Naive thymus-derived CD4-positive, alpha-beta T cell (primary cell): ENCODE results near the gene MYO9A. TPM values are rescaled to one million over a fixed set of nuclear protein-coding genes. Genes with fewer than 3 reads are reported as not detected.

Experiments used
- ATAC-seq: fragments of 150-1000 bp; cut with Tn5 transposase; 2 replicates; pipeline ENCODE4 v1.10.0; 2021; ENCODE audit warnings: mild to moderate bottlenecking, moderate library complexity
- CTCF ChIA-PET: fragments of 350-600 bp; sonication (Branson Sonifier 250); formaldehyde crosslinking; loops from one replicate; lab custom pipeline; 2021; ENCODE audit warnings: antibody characterized with exemption; lab: Charles Lee
- POLR2A ChIA-PET: fragments of 350-600 bp; sonication (Branson Sonifier 250); formaldehyde crosslinking; loops from one replicate; lab custom pipeline; 2021; ENCODE audit warnings: antibody characterized with exemption, inconsistent platforms; lab: Charles Lee
- DNase-seq, 9 donors: peaks; one replicate each; pipeline versions ENCODE4 v3.0.0 to v3.0.0-alpha.2; 2020 to 2022; ENCODE audit warnings: mixed read lengths in 1 of 9
- H3K27ac ChIP-seq: one replicate; pipeline ENCODE4 v1.7.0; 2013; ENCODE audit warnings: mild to moderate bottlenecking, low read depth, low read length, moderate library complexity
- H3K27me3 ChIP-seq, 2 donors: one replicate each; pipeline ENCODE4 v1.7.0; 2013; ENCODE audit warnings: low read length in 2 of 2, mild to moderate bottlenecking in 2 of 2, moderate library complexity in 2 of 2; ENCODE audit not compliant: control insufficient read depth in 2 of 2, insufficient read depth in 2 of 2
- H3K36me3 ChIP-seq, 3 experiments: 1 replicate in 2 of 3; 2 replicates in 1 of 3; pipeline ENCODE4 v1.7.0; 2013; ENCODE audit warnings: low read length in 3 of 3, mild to moderate bottlenecking in 3 of 3, moderate library complexity in 1 of 3; ENCODE audit not compliant: insufficient read depth in 3 of 3, control insufficient read depth in 2 of 3
- H3K4me1 ChIP-seq, 2 donors: one replicate each; pipeline ENCODE4 v1.7.0; 2013; ENCODE audit warnings: low read length in 2 of 2, mild to moderate bottlenecking in 2 of 2, moderate library complexity in 1 of 2; ENCODE audit not compliant: control insufficient read depth in 2 of 2, insufficient read depth in 2 of 2
- H3K4me3 ChIP-seq: 2 replicates; pipeline ENCODE4 v1.7.0; 2013; ENCODE audit warnings: mild to moderate bottlenecking, low read length
- H3K9me3 ChIP-seq, 3 experiments: 1 replicate in 2 of 3; 2 replicates in 1 of 3; pipeline ENCODE4 v1.7.0; 2013; ENCODE audit warnings: low read length in 3 of 3; ENCODE audit not compliant: control insufficient read depth in 2 of 3
- H3K27ac Mint-ChIP-seq, 9 donors: one replicate each; pipeline ENCODE4 v1.8.0; 2020 to 2022; ENCODE audit warnings: mixed read lengths in 9 of 9, mild to moderate bottlenecking in 8 of 9, moderate library complexity in 5 of 9, inconsistent platforms in 2 of 9
- H3K27me3 Mint-ChIP-seq, 5 donors: one replicate each; pipeline ENCODE4 v1.8.0; 2021 to 2022; ENCODE audit warnings: mixed read lengths in 5 of 5, mild to moderate bottlenecking in 1 of 5
- H3K36me3 Mint-ChIP-seq, 5 donors: one replicate each; pipeline ENCODE4 v1.8.0; 2020 to 2022; ENCODE audit warnings: mixed read lengths in 5 of 5, mild to moderate bottlenecking in 3 of 5, inconsistent platforms in 1 of 5
- H3K4me1 Mint-ChIP-seq, 7 donors: one replicate each; pipeline ENCODE4 v1.8.0; 2020 to 2022; ENCODE audit warnings: mixed read lengths in 7 of 7, mild to moderate bottlenecking in 3 of 7, inconsistent platforms in 1 of 7
- H3K4me3 Mint-ChIP-seq, 10 donors: one replicate each; pipeline ENCODE4 v1.8.0; 2020 to 2022; ENCODE audit warnings: mild to moderate bottlenecking in 10 of 10, mixed read lengths in 10 of 10, moderate library complexity in 6 of 10, inconsistent platforms in 2 of 10
- H3K9me3 Mint-ChIP-seq, 11 donors: one replicate each; pipeline ENCODE4 v1.8.0; 2020 to 2022; ENCODE audit warnings: mixed read lengths in 11 of 11, mild to moderate bottlenecking in 4 of 11, inconsistent platforms in 1 of 11, moderate library complexity in 1 of 11
- intact Hi-C, 2 donors: fragments of 100-400 bp; cut with micrococcal nuclease; formaldehyde crosslinking; loops; one replicate each; pipeline ENCODE4 v1.15.1; 2023
- polyA plus RNA-seq, 2 donors: library from polyadenylated mRNA; unstranded; fragments of 300-500 nt; fragmentation: Illumina TruSeq; gene quantifications; one replicate each; pipeline ENCODE4 v1.2.3, GENCODE V29; 2021
- total RNA-seq, 6 experiments: library from RNA in 5 of 6; stranded (reverse) in 5 of 6; gene quantifications; 1 replicate in 5 of 6; 2 replicates in 1 of 6; pipeline ENCODE4 v1.2.3 and lab custom pipeline; 2021 to 2026

Gene MYO9A
- total and polyA plus RNA-seq, 7 experiments from 2014 or later: 8.4 to 53.3 (median 29.0) TPM

- Histone ChIP-seq H3K9me3 (no peaks in the 10 kb centered on the region), H3K4me3 (no peak overlapping the region), H3K36me3 (no peaks in the 10 kb centered on the region), H3K27ac (no peak overlapping the region), H3K4me1 (no peaks in the 10 kb centered on the region), H3K27me3 (no peaks in the 10 kb centered on the region)
- Mint-ChIP-seq H3K9me3 (peaks cover 0 to 6% (median 1%) of the 10 kb centered on the region in 11 donors), H3K27ac (no peak overlapping the region), H3K4me1 (no peaks in the 10 kb centered on the region), H3K4me3 (no peak overlapping the region), H3K27me3 (no peaks in the 10 kb centered on the region), H3K36me3 (peaks cover 3 to 18% (median 8%) of the 10 kb centered on the region in 5 donors)
- POLR2A ChIA-PET: no interaction called here
- CTCF ChIA-PET: no interaction called here
- intact Hi-C loops: no loop called here
- ATAC-seq: no peak
- no peak for DNase-seq
Measured at GRCh38 chr15:71925145-71925544, 192.8 kb downstream of the MYO9A start.

GRCh38 chr15:71921191-71921590 is 196.8 kb downstream of the MYO9A start:
- Histone ChIP-seq H3K27ac (no peak overlapping the region), H3K27me3 (no peaks in the 10 kb centered on the region), H3K9me3 (no peaks in the 10 kb centered on the region), H3K4me3 (no peak overlapping the region), H3K4me1 (no peaks in the 10 kb centered on the region), H3K36me3 (no peaks in the 10 kb centered on the region)
- Mint-ChIP-seq H3K4me3 (no peak overlapping the region), H3K9me3 (no peaks in the 10 kb centered on the region), H3K27ac (no peak overlapping the region), H3K27me3 (no peaks in the 10 kb centered on the region), H3K4me1 (no peaks in the 10 kb centered on the region), H3K36me3 (peaks cover 0 to 14% (median 5%) of the 10 kb centered on the region in 5 donors)
- intact Hi-C loops: no loop called here
- POLR2A ChIA-PET: no interaction called here
- CTCF ChIA-PET: interaction anchor here (0.7 kb wide), 1 partner anchor 1790 kb away, joined by 4 read pairs; no protein-coding TSS in a partner anchor
- no peak for DNase-seq
- no peak for ATAC-seq

- no peak overlapping the region for H3K27ac Mint-ChIP-seq
- peaks cover 0 to 20% (median 11%) of the 10 kb centered on the region in 5 donors for H3K36me3 Mint-ChIP-seq
- no peak overlapping the region for H3K27ac ChIP-seq
- DNase-seq (no peak), ATAC-seq (no peak)
- no peak overlapping the region for H3K4me3 ChIP-seq
- ChIA-PET CTCF (no interaction called here), POLR2A (no interaction called here)
- H3K36me3 ChIP-seq: no peaks in the 10 kb centered on the region
- no peaks in the 10 kb centered on the region for H3K27me3 Mint-ChIP-seq
- no peaks in the 10 kb centered on the region for H3K9me3 Mint-ChIP-seq
- no peaks in the 10 kb centered on the region for H3K4me1 ChIP-seq
- H3K9me3 ChIP-seq: no peaks in the 10 kb centered on the region
- H3K4me3 Mint-ChIP-seq: no peak overlapping the region
- H3K27me3 ChIP-seq: no peaks in the 10 kb centered on the region
- intact Hi-C loops: no loop called here
- H3K4me1 Mint-ChIP-seq: no peaks in the 10 kb centered on the region
Measured at GRCh38 chr15:71920573-71920972, 197.4 kb downstream of the MYO9A start.

GRCh38 chr15:71916834-71917233 is 201.1 kb downstream of the MYO9A start:
- Mint-ChIP-seq H3K9me3 (peaks cover 0 to 9% (median 0%) of the 10 kb centered on the region in 11 donors), H3K27me3 (no peaks in the 10 kb centered on the region), H3K27ac (no peak overlapping the region), H3K36me3 (peaks cover 3 to 44% (median 35%) of the 10 kb centered on the region in 5 donors), H3K4me3 (no peak overlapping the region), H3K4me1 (peaks cover 0 to 6% (median 0%) of the 10 kb centered on the region in 7 donors)
- intact Hi-C loops: no loop called here
- Histone ChIP-seq H3K36me3 (peaks cover 0 to 9% (median 0%) of the 10 kb centered on the region in 3 experiments), H3K4me1 (no peaks in the 10 kb centered on the region), H3K27me3 (no peaks in the 10 kb centered on the region), H3K27ac (no peak overlapping the region), H3K9me3 (no peaks in the 10 kb centered on the region), H3K4me3 (no peak overlapping the region)
- ChIA-PET CTCF (no interaction called here), POLR2A (no interaction called here)
- no peak for ATAC-seq
- DNase-seq: no peak

- H3K27me3 Mint-ChIP-seq: no peaks in the 10 kb centered on the region
- H3K4me1 Mint-ChIP-seq: peaks cover 0 to 6% (median 0%) of the 10 kb centered on the region in 7 donors
- no peak overlapping the region for H3K27ac ChIP-seq
- peaks cover 0 to 13% (median 0%) of the 10 kb centered on the region in 3 experiments for H3K36me3 ChIP-seq
- ATAC-seq (no peak), DNase-seq (no peak)
- CTCF ChIA-PET: no interaction called here
- peaks cover 0 to 9% (median 0%) of the 10 kb centered on the region in 11 donors for H3K9me3 Mint-ChIP-seq
- H3K4me3 ChIP-seq: no peak overlapping the region
- no peak overlapping the region for H3K4me3 Mint-ChIP-seq
- no peaks in the 10 kb centered on the region for H3K27me3 ChIP-seq
- peaks cover 3 to 49% (median 41%) of the 10 kb centered on the region in 5 donors for H3K36me3 Mint-ChIP-seq
- intact Hi-C loops: no loop called here
- POLR2A ChIA-PET: no interaction called here
- no peaks in the 10 kb centered on the region for H3K9me3 ChIP-seq
- H3K4me1 ChIP-seq: no peaks in the 10 kb centered on the region
- H3K27ac Mint-ChIP-seq: no peak overlapping the region
Measured at GRCh38 chr15:71914092-71914491, 203.9 kb downstream of the MYO9A start.

- ATAC-seq (no peak), DNase-seq (no peak)
- intact Hi-C loops: no loop called here
- Mint-ChIP-seq H3K27me3 (no peaks in the 10 kb centered on the region), H3K27ac (no peak overlapping the region), H3K4me1 (no peaks in the 10 kb centered on the region), H3K36me3 (peaks cover 2 to 65% (median 38%) of the 10 kb centered on the region in 5 donors), H3K4me3 (no peak overlapping the region), H3K9me3 (no peaks in the 10 kb centered on the region)
- H3K36me3 ChIP-seq: peaks cover 0 to 34% (median 0%) of the 10 kb centered on the region in 3 experiments
- no peaks in the 10 kb centered on the region for H3K9me3 ChIP-seq
- ChIA-PET POLR2A (no interaction called here), CTCF (no interaction called here)
- no peak overlapping the region for H3K27ac ChIP-seq
- H3K27me3 ChIP-seq: no peaks in the 10 kb centered on the region
- no peaks in the 10 kb centered on the region for H3K4me1 ChIP-seq
- H3K4me3 ChIP-seq: no peak overlapping the region
Measured at GRCh38 chr15:71899674-71900073, 218.3 kb downstream of the MYO9A start.

GRCh38 chr15:71893691-71894090 is 224.3 kb downstream of the MYO9A start:
- H3K27me3 Mint-ChIP-seq: no peaks in the 10 kb centered on the region
- Histone ChIP-seq H3K27ac (no peak overlapping the region), H3K4me1 (no peaks in the 10 kb centered on the region), H3K4me3 (no peak overlapping the region), H3K9me3 (no peaks in the 10 kb centered on the region), H3K27me3 (no peaks in the 10 kb centered on the region), H3K36me3 (peaks cover 0 to 17% (median 0%) of the 10 kb centered on the region in 3 experiments)
- intact Hi-C loops: no loop called here
- ChIA-PET CTCF (interaction anchor here (0.7 kb wide), 1 partner anchor 79 kb away, joined by 3 read pairs; no protein-coding TSS in a partner anchor), POLR2A (no interaction called here)
- H3K27ac Mint-ChIP-seq: no peak overlapping the region
- H3K4me3 Mint-ChIP-seq: no peak overlapping the region
- H3K36me3 Mint-ChIP-seq: peaks cover 1 to 57% (median 35%) of the 10 kb centered on the region in 5 donors
- DNase-seq: no peak
- no peaks in the 10 kb centered on the region for H3K4me1 Mint-ChIP-seq
- H3K9me3 Mint-ChIP-seq: no peaks in the 10 kb centered on the region
- no peak for ATAC-seq
